ACC112 (cell line): ENCODE measurements around the gene CCL2.

Experiments
- H2AFZ ChIP-seq: fragments of 200-600 bp; sonication (generic); one replicate; pipeline ENCODE4 v1.6.0; 2017; ENCODE audit warnings: antibody characterized with exemption, low read length; ENCODE audit not compliant: unreplicated experiment
- H3K27ac ChIP-seq: fragments of 200-600 bp; sonication (generic); 2 replicates; pipeline ENCODE4 v1.5.1; 2014; ENCODE audit warnings: low read depth, mild to moderate bottlenecking, antibody characterized with exemption, low read length, moderate library complexity
- H3K27me3 ChIP-seq: fragments of 200-600 bp; sonication (generic); 2 replicates; pipeline ENCODE4 v1.6.1; 2014; ENCODE audit warnings: mild to moderate bottlenecking, antibody characterized with exemption, low read length, moderate library complexity, mixed read lengths; ENCODE audit not compliant: insufficient read depth
- H3K36me3 ChIP-seq: fragments of 200-600 bp; sonication (generic); 2 replicates; pipeline ENCODE4 v1.6.1; 2016; ENCODE audit warnings: mild to moderate bottlenecking, antibody characterized with exemption, low read length, moderate library complexity, mixed read lengths; ENCODE audit not compliant: insufficient read depth
- H3K4me1 ChIP-seq: fragments of 200-600 bp; sonication (generic); one replicate; pipeline ENCODE4 v1.6.1; 2016; ENCODE audit warnings: low read length, mixed read lengths; ENCODE audit not compliant: insufficient read depth, unreplicated experiment, control insufficient read depth
- H3K4me3 ChIP-seq: fragments of 200-600 bp; sonication (generic); 2 replicates; pipeline ENCODE4 v1.5.1; 2014; ENCODE audit warnings: mild to moderate bottlenecking, low read depth, low read length
- H3K79me2 ChIP-seq: fragments of 200-600 bp; sonication (generic); one replicate; pipeline ENCODE4 v1.6.0; 2016; ENCODE audit warnings: low read length; ENCODE audit not compliant: control insufficient read depth, unreplicated experiment, insufficient read depth

Gene CCL2

GRCh38 chr17:34241062-34241461 is 14.0 kb upstream of the CCL2 start:
- H3K36me3 ChIP-seq: no peaks in the 10 kb centered on the region
- no peaks in the 10 kb centered on the region for H3K27me3 ChIP-seq
- no peak overlapping the region for H2AFZ ChIP-seq
- H3K4me3 ChIP-seq: no peak overlapping the region
- H3K79me2 ChIP-seq: no peaks in the 10 kb centered on the region
- no peak overlapping the region for H3K27ac ChIP-seq
- H3K4me1 ChIP-seq: peaks cover 14% of the 10 kb centered on the region

- Histone ChIP-seq H3K4me3 (no peak overlapping the region), H3K4me1 (peaks cover 14% of the 10 kb centered on the region), H3K27me3 (no peaks in the 10 kb centered on the region), H3K79me2 (no peaks in the 10 kb centered on the region), H3K27ac (no peak overlapping the region), H3K36me3 (no peaks in the 10 kb centered on the region), H2AFZ (no peak overlapping the region)
Measured at GRCh38 chr17:34242587-34243363, 12.3 kb upstream of the CCL2 start.

GRCh38 chr17:34243364-34244320 is 11.4 kb upstream of the CCL2 start:
- no peak overlapping the region for H3K4me3 ChIP-seq

GRCh38 chr17:34245351-34245905 is 9.7 kb upstream of the CCL2 start:
- Histone ChIP-seq H3K27me3 (no peaks in the 10 kb centered on the region), H3K27ac (no peak overlapping the region), H3K4me1 (peaks cover 33% of the 10 kb centered on the region), H2AFZ (no peak overlapping the region), H3K79me2 (no peaks in the 10 kb centered on the region), H3K4me3 (no peak overlapping the region), H3K36me3 (no peaks in the 10 kb centered on the region)

More at GRCh38 chr17:34243364-34244320, 11.4 kb upstream of the CCL2 start:
- Histone ChIP-seq H3K27ac (no peak overlapping the region), H3K79me2 (no peaks in the 10 kb centered on the region), H3K27me3 (no peaks in the 10 kb centered on the region), H3K36me3 (no peaks in the 10 kb centered on the region), H3K4me1 (peaks cover 20% of the 10 kb centered on the region), H2AFZ (no peak overlapping the region)

GRCh38 chr17:34246446-34246845 is 8.6 kb upstream of the CCL2 start:
- Histone ChIP-seq H3K4me1 (peaks cover 37% of the 10 kb centered on the region), H3K27me3 (no peaks in the 10 kb centered on the region), H2AFZ (no peak overlapping the region)

GRCh38 chr17:34246881-34247280 is 8.2 kb upstream of the CCL2 start:
- H2AFZ ChIP-seq: no peak overlapping the region
- H3K4me3 ChIP-seq: no peak overlapping the region
- H3K4me1 ChIP-seq: peaks cover 41% of the 10 kb centered on the region
- no peaks in the 10 kb centered on the region for H3K79me2 ChIP-seq
- no peaks in the 10 kb centered on the region for H3K27me3 ChIP-seq
- H3K36me3 ChIP-seq: no peaks in the 10 kb centered on the region
- H3K27ac ChIP-seq: no peak overlapping the region

More at GRCh38 chr17:34246446-34246845, 8.6 kb upstream of the CCL2 start:
- H3K79me2 ChIP-seq: no peaks in the 10 kb centered on the region
- no peaks in the 10 kb centered on the region for H3K36me3 ChIP-seq
- H3K27ac ChIP-seq: no peak overlapping the region
- H3K4me3 ChIP-seq: no peak overlapping the region

- Histone ChIP-seq H3K27ac (peak overlapping the region; percentile 84), H3K4me1 (peaks cover 58% of the 10 kb centered on the region), H3K27me3 (no peaks in the 10 kb centered on the region), H3K36me3 (no peaks in the 10 kb centered on the region), H3K79me2 (no peaks in the 10 kb centered on the region), H3K4me3 (no peak overlapping the region), H2AFZ (peak overlapping the region; percentile 23)
Measured at GRCh38 chr17:34248511-34249024, 6.5 kb upstream of the CCL2 start.

- no peaks in the 10 kb centered on the region for H3K27me3 ChIP-seq
- no peaks in the 10 kb centered on the region for H3K36me3 ChIP-seq
- peak overlapping the region; percentile 23 for H2AFZ ChIP-seq
- H3K4me1 ChIP-seq: peaks cover 63% of the 10 kb centered on the region
- peak overlapping the region; percentile 84 for H3K27ac ChIP-seq
- no peaks in the 10 kb centered on the region for H3K79me2 ChIP-seq
- H3K4me3 ChIP-seq: no peak overlapping the region
Measured at GRCh38 chr17:34249061-34249460, 6.0 kb upstream of the CCL2 start.

- Histone ChIP-seq H3K4me3 (no peak overlapping the region), H3K27me3 (no peaks in the 10 kb centered on the region), H3K4me1 (peaks cover 67% of the 10 kb centered on the region), H3K79me2 (no peaks in the 10 kb centered on the region), H3K36me3 (no peaks in the 10 kb centered on the region), H3K27ac (peak overlapping the region; percentile 84), H2AFZ (no peak overlapping the region)
Measured at GRCh38 chr17:34249478-34249877, 5.6 kb upstream of the CCL2 start.

GRCh38 chr17:34251186-34251585 is 3.9 kb upstream of the CCL2 start:
- peak overlapping the region; percentile 99 for H3K27ac ChIP-seq
- H3K4me3 ChIP-seq: no peak overlapping the region
- no peaks in the 10 kb centered on the region for H3K36me3 ChIP-seq
- peaks cover 73% of the 10 kb centered on the region for H3K4me1 ChIP-seq
- no peak overlapping the region for H2AFZ ChIP-seq
- H3K79me2 ChIP-seq: peaks cover 3% of the 10 kb centered on the region
- no peaks in the 10 kb centered on the region for H3K27me3 ChIP-seq
